Mesodermal cell (in vitro differentiated cells): ENCODE results near the gene IQGAP2.
A peak's percentile ranks its signal among the peaks of the same experiment; 100 is the strongest.

ENCODE experiments used
- H3K27ac ChIP-seq: 2 replicates; pipeline ENCODE4 v1.7.0; 2013; ENCODE audit warnings: mild to moderate bottlenecking, low read depth, low read length, moderate library complexity; ENCODE audit not compliant: severe bottlenecking
- H3K36me3 ChIP-seq: 2 replicates; pipeline ENCODE4 v1.7.1; 2013; ENCODE audit warnings: mild to moderate bottlenecking, low read length, moderate library complexity; ENCODE audit not compliant: control insufficient read depth, insufficient read depth
- H3K4me1 ChIP-seq: one replicate; pipeline ENCODE4 v1.7.1; 2013; ENCODE audit warnings: mild to moderate bottlenecking, low read length; ENCODE audit not compliant: insufficient read depth, control insufficient read depth, poor library complexity, severe bottlenecking
- H3K4me3 ChIP-seq: 2 replicates; pipeline ENCODE4 v1.7.0; 2013; ENCODE audit warnings: low read length, control low read depth, mild to moderate bottlenecking; ENCODE audit not compliant: insufficient read depth, poor library complexity, severe bottlenecking; ENCODE audit errors: extremely low read depth
- H3K9me3 ChIP-seq: 2 replicates; pipeline ENCODE4 v1.7.1; 2013; ENCODE audit warnings: mild to moderate bottlenecking, low read length, moderate library complexity; ENCODE audit not compliant: control insufficient read depth
- WGBS, 2 experiments: methylation state at CpG; one replicate each; pipeline ENCODE4 v1.1.5; 2013; ENCODE audit warnings: missing lambda C conversion rate in 2 of 2; ENCODE audit not compliant: insufficient coverage in 2 of 2; 5-methylcytosine and 5-hydroxymethylcytosine counted together

Gene IQGAP2

GRCh38 chr5:76612942-76613341, 209.9 kb downstream of the IQGAP2 start:
- 50 to 90% methylated on average over 2 to 3 of the region's 5 CpGs for WGBS, 2 experiments
- H3K27ac ChIP-seq: no peak overlapping the region
- H3K4me1 ChIP-seq: no peaks in the 10 kb centered on the region
- H3K4me3 ChIP-seq: no peak overlapping the region
- H3K36me3 ChIP-seq: peaks cover 9% of the 10 kb centered on the region
- H3K9me3 ChIP-seq: no peaks in the 10 kb centered on the region

DNA sequence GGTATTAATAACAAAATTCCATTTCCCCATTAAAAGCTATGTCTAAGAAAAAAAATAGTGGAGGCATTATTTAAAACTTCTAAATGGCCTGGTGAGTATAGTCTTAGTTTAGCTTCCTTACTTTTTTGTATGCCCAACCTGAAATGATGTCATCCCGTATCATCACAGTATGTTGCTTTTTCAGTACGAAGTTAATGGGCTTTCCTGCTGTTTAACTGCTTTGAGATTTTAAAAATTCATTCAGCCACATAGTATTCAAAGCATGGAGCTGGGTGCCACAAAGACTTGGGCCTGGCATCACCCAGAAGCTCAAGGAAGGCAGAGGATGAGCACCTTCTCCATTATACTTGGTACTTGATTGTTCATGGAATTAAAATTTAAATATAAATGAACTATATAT, 212.7 kb downstream of the IQGAP2 start:
- H3K4me1 ChIP-seq: no peaks in the 10 kb centered on the region
- 76% methylated on average over 2 of the region's 2 CpGs; no CpG with 5 or more reads in 1 of the 2 experiments for WGBS, 2 experiments
- no peaks in the 10 kb centered on the region for H3K9me3 ChIP-seq
- H3K36me3 ChIP-seq: peaks cover 14% of the 10 kb centered on the region
- H3K4me3 ChIP-seq: no peak overlapping the region
- H3K27ac ChIP-seq: no peak overlapping the region

DNA sequence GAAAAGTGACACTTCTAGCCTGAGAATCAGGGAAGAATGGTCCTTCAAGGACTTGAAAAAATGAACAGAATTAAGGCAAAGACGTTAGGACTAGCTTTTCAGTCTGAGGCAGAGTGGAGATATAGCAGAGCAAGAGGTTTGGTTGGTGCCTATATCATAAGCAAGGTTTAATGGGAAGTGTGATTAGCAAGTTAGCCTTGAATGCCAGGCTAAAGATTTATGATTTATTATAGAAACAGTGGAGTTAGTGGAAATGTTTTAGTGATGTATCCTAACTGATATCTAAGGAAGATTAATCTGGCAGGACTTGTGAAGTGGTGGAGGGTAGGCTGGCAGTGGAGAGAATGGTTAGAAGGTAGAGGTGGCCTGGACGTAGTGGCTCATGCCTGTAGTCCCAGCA, 213.1 kb downstream of the IQGAP2 start:
- H3K4me1 ChIP-seq: peaks cover 3% of the 10 kb centered on the region
- no peak overlapping the region for H3K4me3 ChIP-seq
- H3K9me3 ChIP-seq: no peaks in the 10 kb centered on the region
- WGBS, 2 experiments: 77 to 82% methylated on average over 1 to 2 of the region's 2 CpGs
- H3K36me3 ChIP-seq: peaks cover 14% of the 10 kb centered on the region
- no peak overlapping the region for H3K27ac ChIP-seq

DNA sequence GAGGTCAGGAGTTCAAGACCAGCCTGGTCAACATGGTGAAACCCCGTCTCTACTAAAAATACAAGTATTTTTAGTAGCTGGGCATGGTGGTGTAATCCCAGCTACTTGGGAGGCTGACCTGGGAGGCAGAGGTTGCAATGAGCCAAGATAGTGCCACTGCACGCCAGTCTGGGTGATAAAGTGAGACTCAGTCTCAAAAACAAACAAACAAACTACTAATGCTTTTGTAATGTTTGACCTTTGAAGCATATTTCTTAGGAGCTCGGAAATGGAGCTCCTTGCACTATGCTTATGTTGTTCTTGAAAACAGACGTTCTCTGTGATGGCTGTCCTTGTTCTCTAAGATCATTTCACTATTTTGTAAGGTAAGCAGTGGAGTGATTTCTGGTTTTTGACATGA, 214.1 kb downstream of the IQGAP2 start:
- WGBS, 2 experiments: 60 to 100% methylated on average over 1 of the region's 4 CpGs
- Histone ChIP-seq H3K9me3 (no peaks in the 10 kb centered on the region), H3K36me3 (peaks cover 14% of the 10 kb centered on the region), H3K27ac (no peak overlapping the region), H3K4me1 (peaks cover 11% of the 10 kb centered on the region), H3K4me3 (no peak overlapping the region)

DNA sequence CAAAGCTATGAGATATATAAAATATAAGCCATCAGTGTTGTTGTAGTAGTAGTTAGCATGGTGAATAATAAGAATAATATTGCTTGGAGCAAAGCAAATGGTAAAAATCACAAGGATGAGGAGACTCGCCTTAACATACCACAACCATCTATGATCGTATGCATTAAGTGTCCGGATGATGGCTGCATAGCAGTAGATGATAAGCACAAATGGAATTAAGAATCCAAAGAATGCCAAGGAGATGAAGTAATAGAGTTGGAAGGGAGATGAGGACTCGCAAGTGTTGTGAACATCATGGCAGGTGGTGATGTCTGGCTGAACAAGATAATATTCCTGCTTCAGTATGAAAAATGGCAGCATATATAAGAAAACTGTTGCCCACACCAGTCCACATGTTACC, 214.6 kb downstream of the IQGAP2 start:
- Histone ChIP-seq H3K27ac (no peak overlapping the region), H3K4me1 (peaks cover 15% of the 10 kb centered on the region), H3K4me3 (no peak overlapping the region), H3K36me3 (peaks cover 14% of the 10 kb centered on the region), H3K9me3 (no peaks in the 10 kb centered on the region)
- WGBS, 2 experiments: 89 to 100% methylated on average over 1 to 4 of the region's 4 CpGs

GRCh38 chr5:76620166-76620565, 217.1 kb downstream of the IQGAP2 start:
- Histone ChIP-seq H3K27ac (no peak overlapping the region), H3K36me3 (peaks cover 14% of the 10 kb centered on the region), H3K9me3 (no peaks in the 10 kb centered on the region), H3K4me1 (peaks cover 23% of the 10 kb centered on the region), H3K4me3 (peak overlapping the region; percentile 35)
- 93 to 94% methylated on average over 5 of the region's 5 CpGs for WGBS, 2 experiments

GRCh38 chr5:76622076-76622475, 219.0 kb downstream of the IQGAP2 start:
- Histone ChIP-seq H3K36me3 (peaks cover 14% of the 10 kb centered on the region), H3K27ac (no peak overlapping the region), H3K4me1 (peaks cover 28% of the 10 kb centered on the region), H3K9me3 (no peaks in the 10 kb centered on the region), H3K4me3 (peak overlapping the region; percentile 35)
- 69 to 78% methylated on average over 4 to 5 of the region's 5 CpGs for WGBS, 2 experiments

- peaks cover 4% of the 10 kb centered on the region for H3K36me3 ChIP-seq
- H3K27ac ChIP-seq: peak within 1 kb of the TSS; percentile 36
- H3K9me3 ChIP-seq: no peaks in the 10 kb centered on the region
- peak within 1 kb of the TSS; percentile 35 for H3K4me3 ChIP-seq
- 17 to 28% methylated on average over 4 to 6 of the region's 7 CpGs for WGBS, 2 experiments
- peaks cover 28% of the 10 kb centered on the region for H3K4me1 ChIP-seq
These were observed 220.0 kb downstream of the IQGAP2 start, which contains the start of gene F2RL2 for GRCh38 chr5:76622973-76623596. Gene F2RL2 (minus strand): TSS chr5:76623403. CDS start chr5:76623230, 173 bp downstream.

GRCh38 chr5:76625087-76625815, 222.2 kb downstream of the IQGAP2 start:
- H3K9me3 ChIP-seq: no peaks in the 10 kb centered on the region
- H3K4me3 ChIP-seq: no peak overlapping the region
- H3K4me1 ChIP-seq: peaks cover 28% of the 10 kb centered on the region
- 67 to 77% methylated on average over 1 to 3 of the region's 8 CpGs for WGBS, 2 experiments
- no peaks in the 10 kb centered on the region for H3K36me3 ChIP-seq
- peak overlapping the region; percentile 67 for H3K27ac ChIP-seq

- peaks cover 22% of the 10 kb centered on the region for H3K4me1 ChIP-seq
- H3K4me3 ChIP-seq: no peak overlapping the region
- WGBS, 2 experiments: 92 to 99% methylated on average over 5 of the region's 6 CpGs
- no peaks in the 10 kb centered on the region for H3K9me3 ChIP-seq
- no peaks in the 10 kb centered on the region for H3K36me3 ChIP-seq
- no peak overlapping the region for H3K27ac ChIP-seq
These were observed 223.7 kb downstream of the IQGAP2 start for GRCh38 chr5:76626738-76627137.

- no peaks in the 10 kb centered on the region for H3K4me1 ChIP-seq
- no peak overlapping the region for H3K4me3 ChIP-seq
- H3K27ac ChIP-seq: no peak overlapping the region
- no CpG with 5 or more reads among the region's 4 CpGs for WGBS, 2 experiments
- H3K9me3 ChIP-seq: no peaks in the 10 kb centered on the region
- H3K36me3 ChIP-seq: no peaks in the 10 kb centered on the region
These were observed 231.6 kb downstream of the IQGAP2 start for GRCh38 chr5:76634661-76635060.
